ENCODE results near the gene CTPS1. TPM values are rescaled to one million over a fixed set of nuclear protein-coding genes. Genes with fewer than 3 reads are reported as not detected.

Gene CTPS1
- total RNA-seq, 1 donor from 2014 or later = 25.6 TPM

GRCh38 chr1:41015897-41016470 lies 36.5 kb downstream of the CTPS1 start:
- TF ChIP-seq, protein P1, sequence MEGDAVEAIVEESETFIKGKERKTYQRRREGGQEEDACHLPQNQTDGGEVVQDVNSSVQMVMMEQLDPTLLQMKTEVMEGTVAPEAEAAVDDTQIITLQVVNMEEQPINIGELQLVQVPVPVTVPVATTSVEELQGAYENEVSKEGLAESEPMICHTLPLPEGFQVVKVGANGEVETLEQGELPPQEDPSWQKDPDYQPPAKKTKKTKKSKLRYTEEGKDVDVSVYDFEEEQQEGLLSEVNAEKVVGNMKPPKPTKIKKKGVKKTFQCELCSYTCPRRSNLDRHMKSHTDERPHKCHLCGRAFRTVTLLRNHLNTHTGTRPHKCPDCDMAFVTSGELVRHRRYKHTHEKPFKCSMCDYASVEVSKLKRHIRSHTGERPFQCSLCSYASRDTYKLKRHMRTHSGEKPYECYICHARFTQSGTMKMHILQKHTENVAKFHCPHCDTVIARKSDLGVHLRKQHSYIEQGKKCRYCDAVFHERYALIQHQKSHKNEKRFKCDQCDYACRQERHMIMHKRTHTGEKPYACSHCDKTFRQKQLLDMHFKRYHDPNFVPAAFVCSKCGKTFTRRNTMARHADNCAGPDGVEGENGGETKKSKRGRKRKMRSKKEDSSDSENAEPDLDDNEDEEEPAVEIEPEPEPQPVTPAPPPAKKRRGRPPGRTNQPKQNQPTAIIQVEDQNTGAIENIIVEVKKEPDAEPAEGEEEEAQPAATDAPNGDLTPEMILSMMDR (IDR thresholded peaks at IDR 0.05) = no peak
- Mint-ChIP-seq H3K27ac (ENCODE audit: unreplicated experiment) (no peak overlapping the region), H3K27me3 (ENCODE audit: unreplicated experiment) (no peaks in the 10 kb centered on the region), H3K9me3 (ENCODE audit: unreplicated experiment) (no peaks in the 10 kb centered on the region), H3K36me3 (ENCODE audit: unreplicated experiment) (peaks cover 8% of the 10 kb centered on the region), H3K4me3 (ENCODE audit: unreplicated experiment) (no peak overlapping the region), H3K4me1 (ENCODE audit: unreplicated experiment) (peaks cover 6% of the 10 kb centered on the region)
- no peak for DNase-seq (ENCODE audit: extremely low spot score, unreplicated experiment)

DNA sequence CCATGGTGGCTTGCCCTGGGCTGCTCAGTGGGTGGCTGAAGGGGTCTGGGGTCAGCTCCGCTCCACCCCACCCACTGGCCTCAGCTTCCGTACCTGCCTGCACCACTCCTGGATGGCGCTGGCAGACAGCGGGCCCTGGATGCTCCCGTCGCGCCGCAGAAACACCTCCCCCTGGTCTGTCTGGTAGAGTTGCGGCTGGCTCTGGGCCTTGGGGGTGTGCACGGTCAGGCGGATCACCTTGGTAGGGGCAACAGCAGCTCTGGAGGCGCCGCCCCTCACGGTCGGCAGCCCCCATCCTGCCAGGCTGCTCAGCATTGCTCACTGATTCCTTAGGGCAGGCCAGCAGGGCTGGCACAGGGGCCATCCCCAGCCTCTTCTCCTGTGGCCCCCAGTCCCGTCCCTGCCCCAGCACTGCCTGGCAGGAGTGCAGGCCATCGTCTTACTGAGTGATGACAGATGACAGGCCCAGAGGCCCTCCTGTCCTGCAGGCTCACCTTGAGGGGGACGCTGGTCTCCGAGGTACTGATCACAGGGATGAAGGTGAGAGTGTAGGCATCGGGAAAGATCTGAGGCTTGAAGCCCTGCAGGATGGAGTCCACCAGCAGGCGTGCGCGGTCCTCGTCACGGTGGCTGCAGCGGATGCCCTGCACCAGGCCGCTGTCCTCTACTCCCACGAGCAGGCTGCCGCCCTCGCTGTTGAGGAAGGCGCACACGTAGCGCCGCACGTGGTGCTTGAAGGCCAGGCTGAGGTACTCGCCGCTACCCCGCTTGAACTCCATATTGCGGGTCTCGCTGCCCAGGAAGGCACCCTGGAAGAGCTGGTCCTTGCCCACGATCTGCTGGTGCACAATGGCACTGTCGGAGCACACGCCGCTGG lies 37.9 kb downstream of the CTPS1 start:
- no peak overlapping the region for H3K4me3 Mint-ChIP-seq (ENCODE audit: unreplicated experiment)
- H3K27me3 Mint-ChIP-seq (ENCODE audit: unreplicated experiment) = no peaks in the 10 kb centered on the region
- H3K9me3 Mint-ChIP-seq (ENCODE audit: unreplicated experiment) = no peaks in the 10 kb centered on the region
- TF ChIP-seq, protein P1 (IDR thresholded peaks at IDR 0.05) = no peak
- H3K4me1 Mint-ChIP-seq (ENCODE audit: unreplicated experiment) = peaks cover 8% of the 10 kb centered on the region
- peaks cover 6% of the 10 kb centered on the region for H3K36me3 Mint-ChIP-seq (ENCODE audit: unreplicated experiment)
- DNase-seq (ENCODE audit: extremely low spot score, unreplicated experiment) = no peak
- no peak overlapping the region for H3K27ac Mint-ChIP-seq (ENCODE audit: unreplicated experiment)

- H3K36me3 Mint-ChIP-seq (ENCODE audit: unreplicated experiment) = peaks cover 6% of the 10 kb centered on the region
- no peak overlapping the region for H3K27ac Mint-ChIP-seq (ENCODE audit: unreplicated experiment)
- TF ChIP-seq, protein P1 (IDR thresholded peaks at IDR 0.05) = no peak
- DNase-seq (ENCODE audit: extremely low spot score, unreplicated experiment) = no peak
- peaks cover 8% of the 10 kb centered on the region for H3K4me1 Mint-ChIP-seq (ENCODE audit: unreplicated experiment)
- no peaks in the 10 kb centered on the region for H3K9me3 Mint-ChIP-seq (ENCODE audit: unreplicated experiment)
- no peaks in the 10 kb centered on the region for H3K27me3 Mint-ChIP-seq (ENCODE audit: unreplicated experiment)
- no peak overlapping the region for H3K4me3 Mint-ChIP-seq (ENCODE audit: unreplicated experiment)
These were observed 38.5 kb downstream of the CTPS1 start for GRCh38 chr1:41018018-41018410.

DNA sequence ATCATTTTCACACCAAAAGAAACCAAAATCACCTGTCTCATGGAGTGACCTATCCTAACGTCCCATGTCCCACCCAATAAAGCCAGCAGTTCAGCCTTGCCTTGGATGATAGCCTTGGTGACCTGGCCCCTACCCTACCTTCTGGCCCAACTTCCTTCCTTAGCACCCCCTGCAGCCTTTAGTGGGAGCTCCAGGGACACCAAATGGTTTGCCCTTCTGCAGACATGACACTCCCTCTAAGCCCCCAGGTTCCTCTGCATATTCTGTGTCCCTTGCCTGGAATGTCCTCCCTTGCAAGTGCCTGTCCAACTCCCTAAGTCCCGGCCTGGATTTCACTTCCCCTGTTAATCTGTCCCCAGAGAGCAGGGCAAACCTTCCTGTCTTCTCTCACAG lies 39.9 kb downstream of the CTPS1 start:
- Mint-ChIP-seq H3K27me3 (ENCODE audit: unreplicated experiment) (no peaks in the 10 kb centered on the region), H3K27ac (ENCODE audit: unreplicated experiment) (no peak overlapping the region), H3K4me1 (ENCODE audit: unreplicated experiment) (peaks cover 11% of the 10 kb centered on the region), H3K9me3 (ENCODE audit: unreplicated experiment) (no peaks in the 10 kb centered on the region), H3K36me3 (ENCODE audit: unreplicated experiment) (peaks cover 4% of the 10 kb centered on the region), H3K4me3 (ENCODE audit: unreplicated experiment) (no peak overlapping the region)
- DNase-seq (ENCODE audit: extremely low spot score, unreplicated experiment) = no peak
- TF ChIP-seq, protein P1 (IDR thresholded peaks at IDR 0.05) = no peak

- H3K9me3 Mint-ChIP-seq (ENCODE audit: unreplicated experiment) = no peaks in the 10 kb centered on the region
- H3K4me3 Mint-ChIP-seq (ENCODE audit: unreplicated experiment) = no peak overlapping the region
- TF ChIP-seq, protein P1 (IDR thresholded peaks at IDR 0.05) = no peak
- peaks cover 14% of the 10 kb centered on the region for H3K4me1 Mint-ChIP-seq (ENCODE audit: unreplicated experiment)
- peaks cover under 1% of the 10 kb centered on the region for H3K36me3 Mint-ChIP-seq (ENCODE audit: unreplicated experiment)
- DNase-seq (ENCODE audit: extremely low spot score, unreplicated experiment) = no peak
- no peak overlapping the region for H3K27ac Mint-ChIP-seq (ENCODE audit: unreplicated experiment)
- no peaks in the 10 kb centered on the region for H3K27me3 Mint-ChIP-seq (ENCODE audit: unreplicated experiment)
These were observed 40.6 kb downstream of the CTPS1 start for GRCh38 chr1:41020109-41020576.

Data from osteocyte (in vitro differentiated cells).